Measurements from ENCODE around the gene HP1BP3. TPM values are rescaled to one million over a fixed set of nuclear protein-coding genes. Genes with fewer than 3 reads are reported as not detected.

HP1BP3 gene
- total RNA-seq, 2 donors from 2014 or later, result 156 to 252 TPM

DNA sequence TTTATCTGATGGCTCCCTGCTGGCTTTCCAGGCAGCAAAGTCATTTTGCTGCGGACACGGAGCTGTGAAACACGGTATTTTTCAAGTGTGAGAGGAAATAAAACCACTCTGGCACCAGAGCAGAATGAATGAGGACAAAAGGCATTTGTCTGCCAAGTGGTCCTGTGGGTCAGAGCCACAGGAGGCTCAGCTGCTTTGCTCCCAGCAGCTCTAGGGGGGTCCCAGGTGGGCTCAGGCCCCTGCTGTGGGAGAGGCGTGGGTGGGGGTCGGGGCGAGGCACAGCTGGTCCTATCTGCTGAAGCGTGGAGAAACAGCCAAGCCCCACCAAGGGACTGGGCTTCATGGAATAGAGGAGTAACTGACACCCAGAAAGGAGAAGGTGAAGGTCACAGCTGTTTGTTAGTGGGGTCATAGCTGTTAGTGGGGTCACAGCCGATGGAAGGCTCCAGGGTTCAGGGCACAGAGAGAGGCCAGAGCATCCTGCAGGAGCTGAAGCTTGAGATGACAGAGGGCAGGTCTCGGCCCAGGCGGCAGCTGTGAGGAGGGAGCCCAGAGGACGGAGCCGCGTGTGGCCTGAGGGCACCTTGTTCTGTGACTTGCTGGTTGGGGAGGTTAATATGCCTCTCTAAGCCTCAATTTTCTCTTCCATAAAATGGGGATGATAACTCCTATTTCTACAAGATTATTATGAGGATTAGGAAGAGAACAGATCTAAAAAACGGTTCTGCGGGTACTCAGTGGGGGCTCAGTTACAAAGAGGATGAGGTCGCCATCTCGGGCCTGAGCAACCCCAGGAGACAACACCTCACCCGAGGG, 76.4 kb downstream of the HP1BP3 start:
- H3K9me3 ChIP-seq, result no peaks in the 10 kb centered on the region
- no peak for DNase-seq (ENCODE audit: low spot score)
- no peaks in the 10 kb centered on the region for H3K36me3 ChIP-seq
- no peaks in the 10 kb centered on the region for H3K27me3 ChIP-seq (replicated peaks; ENCODE audit: insufficient read depth)
- 64% methylated on average over 18 of the region's 18 CpGs for WGBS
- no peak for TF ChIP-seq POLR2A (IDR thresholded peaks at IDR 0.05)
- no peak for TF ChIP-seq POLR2AphosphoS5 (IDR thresholded peaks at IDR 0.05)
- intact Hi-C loops (cut with DNase I), result no loop called here
- no peak overlapping the region for H3K27ac ChIP-seq
- H3K4me1 ChIP-seq (replicated peaks), result no peaks in the 10 kb centered on the region
- H3K4me3 ChIP-seq, result no peak overlapping the region

- Histone ChIP-seq H3K36me3 (no peaks in the 10 kb centered on the region), H3K4me3 (no peak overlapping the region), H3K27ac (no peak overlapping the region), H3K9me3 (no peaks in the 10 kb centered on the region), H3K27me3 (replicated peaks; ENCODE audit: insufficient read depth) (no peaks in the 10 kb centered on the region), H3K4me1 (replicated peaks) (no peaks in the 10 kb centered on the region)
- WGBS, result 93% methylated on average over 3 of the region's 3 CpGs
- intact Hi-C loops (cut with DNase I), result no loop called here
- TF ChIP-seq POLR2AphosphoS5 (IDR thresholded peaks at IDR 0.05) (no peak), POLR2A (IDR thresholded peaks at IDR 0.05) (no peak), CTCF (IDR thresholded peaks at IDR 0.05) (no peak)
- no peak for DNase-seq (ENCODE audit: low spot score)
These were observed 77.2 kb downstream of the HP1BP3 start for GRCh38 chr1:20709868-20710267.

DNA sequence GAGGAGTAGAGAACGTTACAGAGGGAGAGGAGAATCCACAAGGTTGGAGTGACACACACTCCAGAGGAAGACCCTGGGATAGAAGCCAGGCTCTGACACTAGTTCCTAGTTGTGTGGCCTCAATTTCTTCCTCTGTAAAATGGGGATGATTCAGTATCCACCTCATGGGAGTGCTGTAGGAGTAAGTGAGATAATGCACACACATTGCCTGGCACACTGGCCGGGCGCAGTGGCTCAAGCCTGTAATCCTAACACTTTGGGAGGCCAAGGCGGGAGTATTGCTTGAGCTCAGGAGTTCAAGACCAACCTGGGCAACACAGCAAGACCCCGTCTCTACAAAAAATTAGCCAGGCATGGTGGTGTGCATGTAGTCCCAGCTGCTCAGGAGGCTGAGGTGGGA, 78.2 kb downstream of the HP1BP3 start:
- Histone ChIP-seq H3K36me3 (no peaks in the 10 kb centered on the region), H3K4me3 (no peak overlapping the region), H3K4me1 (replicated peaks) (no peaks in the 10 kb centered on the region), H3K27ac (no peak overlapping the region), H3K27me3 (replicated peaks; ENCODE audit: insufficient read depth) (no peaks in the 10 kb centered on the region), H3K9me3 (no peaks in the 10 kb centered on the region)
- DNase-seq (ENCODE audit: low spot score), result no peak
- TF ChIP-seq CTCF (IDR thresholded peaks at IDR 0.05) (no peak), POLR2A (IDR thresholded peaks at IDR 0.05) (no peak), POLR2AphosphoS5 (IDR thresholded peaks at IDR 0.05) (no peak)
- intact Hi-C loops (cut with DNase I), result no loop called here
- 83% methylated on average over 5 of the region's 5 CpGs for WGBS

DNA sequence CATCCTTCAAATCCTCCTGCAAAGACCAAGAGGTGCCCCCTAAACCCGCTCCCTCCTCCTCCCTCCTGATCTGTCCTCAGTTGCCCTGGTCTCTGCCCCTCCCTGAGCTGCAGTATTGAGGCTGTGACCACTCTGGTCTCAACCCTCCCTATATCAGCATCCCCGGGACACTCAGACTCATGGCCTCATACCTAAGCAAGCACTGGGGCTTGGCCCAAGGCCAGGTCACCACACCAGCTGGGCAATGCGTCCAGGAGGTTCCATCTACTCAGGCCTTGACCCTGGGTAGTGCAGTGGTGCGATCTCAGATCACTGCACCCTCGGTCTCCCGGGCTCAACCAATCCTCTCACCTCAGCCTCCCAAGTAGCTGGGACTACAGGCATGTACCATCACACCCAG, 79.0 kb downstream of the HP1BP3 start:
- 82% methylated on average over 6 of the region's 6 CpGs for WGBS
- Histone ChIP-seq H3K4me1 (replicated peaks) (no peaks in the 10 kb centered on the region), H3K27me3 (replicated peaks; ENCODE audit: insufficient read depth) (no peaks in the 10 kb centered on the region), H3K27ac (no peak overlapping the region), H3K9me3 (no peaks in the 10 kb centered on the region), H3K36me3 (no peaks in the 10 kb centered on the region), H3K4me3 (no peak overlapping the region)
- intact Hi-C loops (cut with DNase I), result no loop called here
- no peak for TF ChIP-seq POLR2A (IDR thresholded peaks at IDR 0.05)
- TF ChIP-seq POLR2AphosphoS5 (IDR thresholded peaks at IDR 0.05), result no peak
- no peak for TF ChIP-seq CTCF (IDR thresholded peaks at IDR 0.05)
- no peak for DNase-seq (ENCODE audit: low spot score)

GRCh38 chr1:20706841-20707240, 80.3 kb downstream of the HP1BP3 start:
- Histone ChIP-seq H3K27ac (no peak overlapping the region), H3K4me3 (no peak overlapping the region), H3K36me3 (no peaks in the 10 kb centered on the region), H3K4me1 (replicated peaks) (no peaks in the 10 kb centered on the region), H3K9me3 (no peaks in the 10 kb centered on the region), H3K27me3 (replicated peaks; ENCODE audit: insufficient read depth) (no peaks in the 10 kb centered on the region)
- no peak for DNase-seq (ENCODE audit: low spot score)
- TF ChIP-seq POLR2A (IDR thresholded peaks at IDR 0.05), result no peak
- TF ChIP-seq CTCF (IDR thresholded peaks at IDR 0.05), result no peak
- TF ChIP-seq POLR2AphosphoS5 (IDR thresholded peaks at IDR 0.05), result no peak
- WGBS, result 71% methylated on average over 5 of the region's 5 CpGs
- intact Hi-C loops (cut with DNase I), result no loop called here
